ENCODE measurements around the gene CACNA1D.

Gene CACNA1D

GRCh38 chr3:53803816-53804695 is 309.6 kb downstream of the CACNA1D start:
- DNase-seq (ENCODE audit: low read depth in 1 of 2, low spot score in 1 of 2): no peak

- no peak for DNase-seq (ENCODE audit: low read depth in 1 of 2, low spot score in 1 of 2)
Observed at GRCh38 chr3:53804697-53805462, 310.5 kb downstream of the CACNA1D start.

DNA sequence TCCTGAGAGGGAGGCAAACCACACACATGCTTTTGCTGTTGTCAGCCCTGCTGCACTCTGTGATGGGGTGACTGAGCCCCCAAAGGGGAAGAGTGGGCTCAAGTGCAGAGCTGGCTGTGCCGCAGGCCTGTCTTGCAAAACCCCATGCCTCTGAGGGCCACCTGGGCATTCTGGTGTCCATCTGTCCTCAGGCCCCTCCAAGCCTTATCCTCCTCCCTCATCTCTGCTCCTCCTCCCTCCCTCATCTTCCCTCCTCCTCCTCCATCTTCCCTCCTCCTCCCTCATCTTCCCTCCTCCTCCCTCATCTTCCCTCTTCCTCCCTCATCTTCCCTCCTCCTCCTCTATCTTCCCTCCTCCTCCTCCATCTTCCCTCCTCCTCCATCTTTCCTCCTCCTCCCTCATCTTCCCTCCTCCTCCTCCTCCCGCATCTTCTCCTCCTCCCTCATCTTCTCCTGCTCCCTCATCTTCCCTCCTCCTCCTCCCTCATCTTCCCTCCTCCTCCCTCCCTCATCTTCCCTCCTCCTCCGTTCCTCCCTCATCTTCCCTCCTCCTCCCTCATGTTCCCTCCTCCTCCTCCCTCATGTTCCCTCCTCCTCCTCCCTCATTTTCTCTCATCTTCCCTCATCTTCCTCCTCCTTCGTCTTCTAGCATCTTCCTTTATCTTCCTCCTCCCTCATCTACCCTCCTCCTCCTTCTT is 311.2 kb downstream of the CACNA1D start:
- no peak for DNase-seq (ENCODE audit: low read depth in 1 of 2, low spot score in 1 of 2)

DNA sequence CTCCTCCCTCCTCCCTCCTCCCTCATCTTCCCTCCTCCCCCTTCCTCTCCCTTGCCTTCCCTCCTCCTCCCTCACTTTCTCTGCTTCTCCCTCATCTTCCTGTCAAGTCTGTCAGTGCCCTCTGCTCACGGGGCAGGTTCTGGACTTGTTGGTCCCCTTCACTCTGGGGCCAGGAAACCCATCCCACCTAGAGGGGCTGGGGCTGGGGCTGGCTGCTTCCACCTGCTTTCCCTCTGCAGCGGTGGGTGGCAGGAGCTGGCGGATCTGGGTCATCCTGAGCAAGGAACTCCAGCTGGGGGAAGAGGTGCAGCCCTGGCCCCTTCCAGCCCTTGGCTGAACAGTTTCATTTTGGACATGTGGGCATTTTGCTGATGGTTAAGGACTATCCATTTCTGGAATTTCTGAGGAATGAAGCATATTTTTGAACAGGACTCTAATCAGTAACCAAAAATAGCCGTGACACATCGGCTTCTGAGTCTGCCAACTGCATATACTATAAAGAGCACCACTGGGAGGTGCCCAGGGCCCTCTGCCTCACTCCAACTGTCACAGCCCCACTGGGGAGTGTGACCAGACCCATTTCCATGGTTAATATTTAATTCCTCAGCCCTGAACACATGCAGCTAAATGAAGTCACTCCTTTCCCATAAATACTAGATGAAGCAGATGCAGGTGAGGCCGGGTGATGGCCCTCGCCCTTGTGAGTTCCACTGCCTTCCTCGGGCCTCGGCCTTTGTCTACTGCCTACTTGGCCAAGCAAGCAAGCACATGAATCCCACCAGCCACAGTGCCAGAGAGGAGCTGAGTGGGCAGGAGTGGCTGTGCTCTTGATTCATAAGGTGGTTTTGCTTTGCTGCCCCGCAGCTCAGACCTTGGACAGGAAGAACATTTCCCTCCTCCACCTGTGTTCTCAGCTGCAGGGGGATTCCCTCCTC is 312.0 kb downstream of the CACNA1D start:
- no peak for DNase-seq (ENCODE audit: low read depth in 1 of 2, low spot score in 1 of 2)

DNA sequence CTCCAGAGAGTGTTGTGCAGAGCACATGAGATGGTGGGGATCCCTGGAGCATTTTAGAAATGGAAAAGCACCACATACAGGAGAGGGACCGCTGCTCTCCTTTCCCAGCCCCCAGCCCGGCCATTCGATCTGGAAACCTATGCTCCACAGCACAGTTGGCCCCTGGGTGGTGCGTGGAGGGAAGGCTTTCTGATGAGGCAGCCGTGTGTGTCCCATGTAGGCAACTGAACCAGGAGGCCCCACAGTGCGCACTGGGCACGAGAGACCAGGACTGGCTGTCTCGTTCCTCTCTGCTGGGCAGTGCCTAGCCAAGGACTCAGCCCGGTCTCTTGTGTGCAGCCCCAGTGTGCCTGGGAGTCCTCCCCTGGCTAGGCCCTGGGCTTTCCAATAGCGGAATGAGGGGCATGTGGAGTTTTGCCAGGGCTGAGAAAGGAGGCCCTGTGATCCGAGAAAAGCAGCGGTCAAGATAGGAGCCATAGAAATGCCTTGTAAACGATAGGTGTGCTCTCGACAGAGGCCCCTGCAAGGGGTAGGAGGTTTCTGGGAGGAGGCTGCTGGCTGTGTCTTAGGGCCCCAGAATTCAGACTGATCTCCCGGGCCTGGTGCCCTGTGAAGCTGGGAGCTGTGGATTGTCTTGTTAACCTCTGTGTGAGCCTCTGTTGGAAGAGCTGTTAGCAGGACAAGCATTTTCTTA is 312.9 kb downstream of the CACNA1D start:
- no peak for DNase-seq (ENCODE audit: low read depth in 1 of 2, low spot score in 1 of 2)

DNA sequence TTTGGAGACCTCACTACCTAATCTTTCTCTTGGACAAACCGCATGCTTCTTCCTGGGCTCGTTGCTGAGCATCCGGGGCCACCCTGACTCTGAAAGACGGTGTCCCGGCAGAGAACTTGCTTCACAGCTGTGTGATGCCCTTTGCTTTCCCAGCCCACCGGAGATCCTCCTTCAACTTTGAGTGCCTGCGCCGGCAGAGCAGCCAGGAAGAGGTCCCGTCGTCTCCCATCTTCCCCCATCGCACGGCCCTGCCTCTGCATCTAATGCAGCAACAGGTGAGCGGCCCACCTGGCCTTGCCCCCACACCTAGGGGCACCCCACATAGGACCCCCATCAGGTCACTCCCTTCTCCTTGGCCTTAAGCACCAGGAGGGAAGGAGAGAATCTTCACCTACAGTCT is 314.1 kb downstream of the CACNA1D start:
- no peak for DNase-seq (ENCODE audit: low read depth in 1 of 2, low spot score in 1 of 2)

- no peak for DNase-seq (ENCODE audit: low read depth in 1 of 2, low spot score in 1 of 2)
Observed at GRCh38 chr3:53809267-53809666, 314.9 kb downstream of the CACNA1D start.

DNA sequence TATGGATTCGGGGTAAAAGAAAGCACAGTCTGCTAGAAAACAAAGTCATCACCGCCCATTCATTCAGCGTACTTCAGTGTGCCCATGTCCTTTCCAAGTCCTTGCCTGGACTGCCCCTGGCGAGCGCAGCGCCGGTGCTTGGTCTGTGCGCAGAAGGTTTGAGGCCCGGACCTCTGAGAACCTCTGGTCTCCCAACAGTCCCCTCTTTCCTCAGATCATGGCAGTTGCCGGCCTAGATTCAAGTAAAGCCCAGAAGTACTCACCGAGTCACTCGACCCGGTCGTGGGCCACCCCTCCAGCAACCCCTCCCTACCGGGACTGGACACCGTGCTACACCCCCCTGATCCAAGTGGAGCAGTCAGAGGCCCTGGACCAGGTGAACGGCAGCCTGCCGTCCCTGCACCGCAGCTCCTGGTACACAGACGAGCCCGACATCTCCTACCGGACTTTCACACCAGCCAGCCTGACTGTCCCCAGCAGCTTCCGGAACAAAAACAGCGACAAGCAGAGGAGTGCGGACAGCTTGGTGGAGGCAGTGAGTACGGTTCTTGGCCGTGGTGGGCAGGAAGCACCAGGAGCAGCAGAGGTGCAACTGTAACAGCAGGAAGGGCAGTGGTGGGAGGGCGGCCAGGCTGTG is 315.5 kb downstream of the CACNA1D start:
- DNase-seq (ENCODE audit: low read depth in 1 of 2, low spot score in 1 of 2): no peak

DNA sequence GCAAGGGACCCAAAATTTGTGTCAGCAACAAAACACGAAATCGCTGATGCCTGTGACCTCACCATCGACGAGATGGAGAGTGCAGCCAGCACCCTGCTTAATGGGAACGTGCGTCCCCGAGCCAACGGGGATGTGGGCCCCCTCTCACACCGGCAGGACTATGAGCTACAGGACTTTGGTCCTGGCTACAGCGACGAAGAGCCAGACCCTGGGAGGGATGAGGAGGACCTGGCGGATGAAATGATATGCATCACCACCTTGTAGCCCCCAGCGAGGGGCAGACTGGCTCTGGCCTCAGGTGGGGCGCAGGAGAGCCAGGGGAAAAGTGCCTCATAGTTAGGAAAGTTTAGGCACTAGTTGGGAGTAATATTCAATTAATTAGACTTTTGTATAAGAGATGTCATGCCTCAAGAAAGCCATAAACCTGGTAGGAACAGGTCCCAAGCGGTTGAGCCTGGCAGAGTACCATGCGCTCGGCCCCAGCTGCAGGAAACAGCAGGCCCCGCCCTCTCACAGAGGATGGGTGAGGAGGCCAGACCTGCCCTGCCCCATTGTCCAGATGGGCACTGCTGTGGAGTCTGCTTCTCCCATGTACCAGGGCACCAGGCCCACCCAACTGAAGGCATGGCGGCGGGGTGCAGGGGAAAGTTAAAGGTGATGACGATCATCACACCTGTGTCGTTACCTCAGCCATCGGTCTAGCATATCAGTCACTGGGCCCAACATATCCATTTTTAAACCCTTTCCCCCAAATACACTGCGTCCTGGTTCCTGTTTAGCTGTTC is 316.9 kb downstream of the CACNA1D start:
- no peak for DNase-seq (ENCODE audit: low read depth in 1 of 2, low spot score in 1 of 2)

GRCh38 chr3:53812434-53812833 is 318.0 kb downstream of the CACNA1D start:
- no peak for DNase-seq (ENCODE audit: low read depth in 1 of 2, low spot score in 1 of 2)

- DNase-seq (ENCODE audit: low read depth in 1 of 2, low spot score in 1 of 2): no peak
Observed at GRCh38 chr3:53813229-53813628, 318.8 kb downstream of the CACNA1D start.

DNA sequence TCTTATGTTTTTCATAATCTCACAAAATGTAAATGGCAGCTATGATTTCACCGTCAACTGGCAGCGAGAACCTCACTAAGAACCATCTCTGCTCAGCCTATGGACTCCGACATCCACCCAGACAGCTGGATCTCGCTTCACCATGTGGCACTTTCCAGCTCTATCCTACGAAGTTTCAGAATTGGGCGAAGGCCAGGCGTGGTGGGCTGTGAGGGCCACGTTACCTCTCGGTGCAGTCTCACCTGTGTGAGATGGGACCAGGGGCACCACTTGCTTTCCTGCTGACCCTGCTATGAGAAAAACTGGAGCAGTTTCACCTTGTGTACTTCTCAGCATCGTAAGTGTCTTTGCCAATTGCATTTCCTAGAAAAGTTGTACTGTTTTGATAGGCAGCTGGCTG is 319.5 kb downstream of the CACNA1D start:
- DNase-seq (ENCODE audit: low read depth in 1 of 2, low spot score in 1 of 2): no peak

- no peak for DNase-seq (ENCODE audit: low read depth in 1 of 2, low spot score in 1 of 2)
Observed at GRCh38 chr3:53815067-53815466, 320.7 kb downstream of the CACNA1D start.

DNA sequence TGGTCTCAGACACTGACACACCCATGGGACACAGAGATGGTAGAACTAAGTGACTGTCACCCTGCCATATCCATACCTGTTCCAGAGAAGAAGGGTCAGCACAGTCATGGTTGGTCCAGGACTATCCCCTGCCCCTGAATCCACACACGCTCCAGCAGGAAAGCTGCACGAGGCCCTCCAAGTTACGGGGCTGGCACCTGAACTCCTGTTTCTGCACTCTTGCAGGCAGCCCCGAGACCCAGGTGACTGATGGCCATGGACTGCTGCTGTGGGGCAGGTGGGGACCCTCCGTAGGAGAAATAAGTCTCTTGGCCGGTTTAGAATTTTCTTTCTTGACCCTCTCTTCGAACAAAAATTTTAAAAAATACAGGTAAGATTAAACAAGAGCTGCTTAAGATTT is 321.2 kb downstream of the CACNA1D start:
- DNase-seq (ENCODE audit: low read depth in 1 of 2, low spot score in 1 of 2): no peak

- DNase-seq (ENCODE audit: low read depth in 1 of 2, low spot score in 1 of 2): no peak
Observed at GRCh38 chr3:53816425-53816824, 322.0 kb downstream of the CACNA1D start.

DNA sequence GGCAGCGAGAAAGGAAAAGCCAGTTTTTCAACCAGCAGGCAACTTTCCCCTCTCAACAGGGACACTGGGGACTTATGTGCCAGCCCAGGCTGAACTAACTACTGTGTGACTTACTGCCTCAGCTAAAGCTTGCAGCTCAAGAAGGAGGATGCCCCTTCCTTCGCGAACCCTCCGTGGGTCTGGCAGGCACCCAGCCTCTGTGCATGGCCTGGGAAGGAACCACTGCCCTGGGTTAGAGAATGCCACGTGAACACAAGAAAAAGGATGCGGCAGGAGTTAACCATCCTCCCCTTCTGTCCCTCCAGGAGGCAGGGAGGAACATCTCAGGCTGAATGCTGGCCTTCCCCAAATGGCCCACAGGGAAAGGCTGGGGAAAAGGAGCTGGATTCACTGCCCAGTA is 322.8 kb downstream of the CACNA1D start:
- no peak for DNase-seq (ENCODE audit: low read depth in 1 of 2, low spot score in 1 of 2)

DNA sequence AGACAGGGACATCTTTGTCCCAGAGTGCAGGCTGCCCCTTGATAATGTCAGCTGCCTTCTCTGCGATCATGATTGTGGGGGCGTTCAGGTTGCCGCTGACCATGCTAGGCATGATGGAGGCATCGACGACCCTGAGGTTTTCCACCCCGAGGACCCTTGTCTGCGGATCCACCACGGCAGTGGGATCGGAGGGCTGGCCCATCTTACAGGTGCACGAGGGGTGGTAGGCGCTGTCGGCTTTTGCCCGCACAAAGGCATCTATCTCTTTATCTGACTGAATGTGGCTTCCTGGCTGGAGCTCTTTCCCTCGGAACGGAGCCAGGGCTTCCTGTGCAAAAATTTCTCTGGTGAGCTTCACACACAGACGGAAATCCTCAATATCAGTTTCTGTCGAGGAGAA is 323.4 kb downstream of the CACNA1D start:
- DNase-seq (ENCODE audit: low read depth in 1 of 2, low spot score in 1 of 2): no peak

DNA sequence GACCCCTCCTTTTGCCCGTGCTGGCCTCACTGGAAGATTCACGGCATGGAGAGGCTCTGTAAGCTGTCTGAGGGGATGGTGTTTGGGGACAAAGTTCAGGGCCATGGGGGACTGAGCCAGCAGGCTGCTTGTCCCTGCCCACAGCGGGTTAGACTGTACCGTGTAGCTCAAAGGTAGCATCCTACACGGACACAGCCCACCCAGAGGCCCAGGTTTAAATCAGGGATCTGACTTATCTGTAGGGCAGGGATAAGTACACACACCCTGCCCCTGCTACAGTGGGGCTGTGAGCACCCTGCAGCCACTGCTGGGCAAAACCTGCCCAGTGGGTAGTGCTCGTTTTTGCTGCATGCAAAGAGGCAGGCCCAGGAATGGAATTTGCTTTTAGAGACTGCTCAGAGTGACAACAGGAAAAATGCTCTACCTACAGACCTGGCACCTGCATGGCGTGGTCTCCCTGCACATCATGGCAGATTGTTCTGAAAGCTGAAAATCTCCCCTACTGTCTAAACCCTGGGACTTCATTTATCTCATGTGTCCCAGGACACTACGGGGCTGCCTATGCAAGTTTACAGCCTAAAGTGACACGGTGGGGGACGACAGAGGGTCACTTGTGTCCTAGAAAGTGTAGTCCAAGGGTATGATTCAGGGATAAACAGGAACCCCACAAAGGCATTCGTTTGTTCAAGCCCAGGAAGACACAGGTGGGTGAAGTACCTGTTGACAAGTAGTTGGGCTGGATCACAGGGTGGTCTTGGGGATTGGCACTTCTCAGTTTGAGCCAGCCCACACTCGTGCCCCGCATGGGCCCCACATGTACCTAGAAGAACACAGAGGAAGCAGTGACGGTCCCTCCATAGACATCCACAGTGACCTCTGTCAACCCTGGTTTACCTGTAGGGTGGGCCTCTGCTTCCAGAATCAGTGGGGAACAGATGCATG is 324.1 kb downstream of the CACNA1D start:
- DNase-seq (ENCODE audit: low read depth in 1 of 2, low spot score in 1 of 2): no peak
